Measurements from ENCODE around the gene CTSH. TPM values are rescaled to one million over a fixed set of nuclear protein-coding genes. Genes with fewer than 3 reads are reported as not detected.

CTSH gene
- total RNA-seq, 1 experiment from 2014 or later: 146 TPM

GRCh38 chr15:78969687-78970349 is 25.0 kb upstream of the CTSH start:
- DNase-seq (no peak), ATAC-seq (no peak)
- no TSS peak for BruUV-seq (replicated peaks)
- Histone ChIP-seq H2AFZ (ENCODE audit: low read length) (no peak overlapping the region), H3K9ac (ENCODE audit: low read length) (no peak overlapping the region), H3K36me3 (ENCODE audit: low read depth, low read length) (no peaks in the 10 kb centered on the region), H3K27me3 (ENCODE audit: low read length) (no peaks in the 10 kb centered on the region), H4K20me1 (ENCODE audit: low read length) (no peaks in the 10 kb centered on the region), H3F3A (ENCODE audit: low read length, unreplicated experiment) (no peaks in the 10 kb centered on the region), H3K9me2 (replicated peaks; ENCODE audit: low read length) (no peaks in the 10 kb centered on the region), H3K4me2 (ENCODE audit: low read length) (no peak overlapping the region), H3K27ac (ENCODE audit: low read length) (no peak overlapping the region), H3K4me3 (ENCODE audit: low read length) (no peak overlapping the region), H3K79me2 (ENCODE audit: low read length) (no peaks in the 10 kb centered on the region), H3K4me1 (ENCODE audit: insufficient read depth, low read length) (peaks cover 9% of the 10 kb centered on the region), H3K9me3 (ENCODE audit: low read length) (no peaks in the 10 kb centered on the region)
- POLR2A ChIA-PET (ENCODE audit: unreplicated experiment): no interaction called here
- TF ChIP-seq EZH2phosphoT487 (IDR thresholded peaks at IDR 0.05; ENCODE audit: borderline replicate concordance, low read length) (no peak), EZH2 (IDR thresholded peaks at IDR 0.05; ENCODE audit: low read length, unreplicated experiment) (no peak), CTCF (conservative IDR thresholded peaks at IDR 0.05; ENCODE audit: low read depth, low read length) (no peak)
- CTCF ChIA-PET: no interaction called here
- intact Hi-C loops (cut with micrococcal nuclease): no loop called here

- no peaks in the 10 kb centered on the region for H3F3A ChIP-seq (ENCODE audit: low read length, unreplicated experiment)
- TF ChIP-seq CTCF (conservative IDR thresholded peaks at IDR 0.05; ENCODE audit: low read depth, low read length): no peak
- no peak for TF ChIP-seq EZH2phosphoT487 (IDR thresholded peaks at IDR 0.05; ENCODE audit: borderline replicate concordance, low read length)
- TF ChIP-seq EZH2 (IDR thresholded peaks at IDR 0.05; ENCODE audit: low read length, unreplicated experiment): no peak
- no peaks in the 10 kb centered on the region for H3K27me3 ChIP-seq (ENCODE audit: low read length)
- POLR2A ChIA-PET (ENCODE audit: unreplicated experiment): no interaction called here
- H3K27ac ChIP-seq (ENCODE audit: low read length): no peak overlapping the region
- H3K9me2 ChIP-seq (replicated peaks; ENCODE audit: low read length): no peaks in the 10 kb centered on the region
- H2AFZ ChIP-seq (ENCODE audit: low read length): no peak overlapping the region
- BruUV-seq (replicated peaks): no TSS peak
- H3K4me3 ChIP-seq (ENCODE audit: low read length): no peak overlapping the region
- CTCF ChIA-PET: interaction anchor here (0.6 kb wide), 1 partner anchor 19 kb away, joined by 5 read pairs; no protein-coding TSS in a partner anchor
- H3K36me3 ChIP-seq (ENCODE audit: low read depth, low read length): no peaks in the 10 kb centered on the region
- no peak overlapping the region for H3K9ac ChIP-seq (ENCODE audit: low read length)
- DNase-seq: peak; percentile 65
- peak overlapping the region; percentile 38; the same call in 1 of the 2 replicates for H3K4me2 ChIP-seq (ENCODE audit: low read length)
- H4K20me1 ChIP-seq (ENCODE audit: low read length): no peaks in the 10 kb centered on the region
- ATAC-seq: no peak
- no peaks in the 10 kb centered on the region for H3K9me3 ChIP-seq (ENCODE audit: low read length)
- intact Hi-C loops (cut with micrococcal nuclease): no loop called here
- peaks cover 9% of the 10 kb centered on the region for H3K4me1 ChIP-seq (ENCODE audit: insufficient read depth, low read length)
- no peaks in the 10 kb centered on the region for H3K79me2 ChIP-seq (ENCODE audit: low read length)
Observed at GRCh38 chr15:78968539-78969271, 23.9 kb upstream of the CTSH start.

- intact Hi-C loops (cut with micrococcal nuclease): no loop called here
- Histone ChIP-seq H3F3A (ENCODE audit: low read length, unreplicated experiment) (no peaks in the 10 kb centered on the region), H3K9me3 (ENCODE audit: low read length) (no peaks in the 10 kb centered on the region), H3K36me3 (ENCODE audit: low read depth, low read length) (no peaks in the 10 kb centered on the region), H4K20me1 (ENCODE audit: low read length) (no peaks in the 10 kb centered on the region), H3K4me2 (ENCODE audit: low read length) (no peak overlapping the region), H2AFZ (ENCODE audit: low read length) (no peak overlapping the region), H3K27me3 (ENCODE audit: low read length) (no peaks in the 10 kb centered on the region), H3K9ac (ENCODE audit: low read length) (no peak overlapping the region), H3K9me2 (replicated peaks; ENCODE audit: low read length) (no peaks in the 10 kb centered on the region), H3K4me3 (ENCODE audit: low read length) (no peak overlapping the region), H3K4me1 (ENCODE audit: insufficient read depth, low read length) (peaks cover 9% of the 10 kb centered on the region), H3K79me2 (ENCODE audit: low read length) (no peaks in the 10 kb centered on the region), H3K27ac (ENCODE audit: low read length) (no peak overlapping the region)
- POLR2A ChIA-PET (ENCODE audit: unreplicated experiment): interaction anchor here (0.6 kb wide), 1 partner anchor 18 kb away, joined by 5 read pairs; no protein-coding TSS in a partner anchor
- ATAC-seq (no peak), DNase-seq (no peak)
- no peak for TF ChIP-seq CTCF (conservative IDR thresholded peaks at IDR 0.05; ENCODE audit: low read depth, low read length)
- no peak for TF ChIP-seq EZH2 (IDR thresholded peaks at IDR 0.05; ENCODE audit: low read length, unreplicated experiment)
- CTCF ChIA-PET: interaction anchor here (0.6 kb wide), 1 partner anchor 18 kb away, joined by 5 read pairs; no protein-coding TSS in a partner anchor
- no TSS peak for BruUV-seq (replicated peaks)
Observed at GRCh38 chr15:78968114-78968513, 23.3 kb upstream of the CTSH start.
